ENCODE data around the gene FBXO3.

The FBXO3 gene

DNA sequence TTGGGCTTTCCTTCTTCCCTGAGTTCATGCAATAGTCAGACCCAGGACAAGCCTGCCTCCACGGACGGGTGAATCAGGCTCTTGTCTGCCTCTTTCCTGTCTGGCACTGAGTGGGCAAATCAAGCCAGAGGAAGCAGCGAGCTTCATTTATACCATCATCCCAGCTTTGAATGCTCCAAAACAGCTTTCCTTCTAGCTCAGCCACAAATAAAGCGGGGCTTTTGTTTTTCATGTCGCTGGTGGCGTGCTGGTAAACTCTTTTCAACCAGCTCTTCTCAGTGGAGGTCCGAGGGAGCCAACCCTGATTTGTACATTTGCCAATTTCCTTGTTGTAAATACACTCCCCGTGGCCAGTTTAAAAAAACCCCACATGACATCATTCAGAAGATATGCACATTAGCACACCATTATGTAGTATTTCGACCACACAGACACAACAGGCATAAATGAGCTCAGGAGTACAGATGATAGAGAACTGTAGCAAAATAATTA, 82.3 kb downstream of the FBXO3 start:
- Histone ChIP-seq H3K4me3 (peak overlapping the region; percentile 34; the same call in 1 of the 2 replicates), H3K27ac (no peak overlapping the region), H3K9me3 (ENCODE audit: low read depth, low read length) (no peaks in the 10 kb centered on the region), H3K9ac (ENCODE audit: insufficient read length) (no peak overlapping the region), H3K36me3 (ENCODE audit: insufficient read depth, low read length) (no peaks in the 10 kb centered on the region)
- no peak for DNase-seq (ENCODE audit: low read depth, low spot score)
- TF ChIP-seq EZH2 (IDR thresholded peaks at IDR 0.05), result no peak
- TF ChIP-seq FOXP2 (optimal IDR thresholded peaks at IDR 0.05; ENCODE audit: control extremely low read depth, extremely low read length, insufficient read depth), result no peak
- TF ChIP-seq POLR2AphosphoS5 (IDR thresholded peaks at IDR 0.05; ENCODE audit: borderline replicate concordance, low read depth, low read length), result no peak

DNA sequence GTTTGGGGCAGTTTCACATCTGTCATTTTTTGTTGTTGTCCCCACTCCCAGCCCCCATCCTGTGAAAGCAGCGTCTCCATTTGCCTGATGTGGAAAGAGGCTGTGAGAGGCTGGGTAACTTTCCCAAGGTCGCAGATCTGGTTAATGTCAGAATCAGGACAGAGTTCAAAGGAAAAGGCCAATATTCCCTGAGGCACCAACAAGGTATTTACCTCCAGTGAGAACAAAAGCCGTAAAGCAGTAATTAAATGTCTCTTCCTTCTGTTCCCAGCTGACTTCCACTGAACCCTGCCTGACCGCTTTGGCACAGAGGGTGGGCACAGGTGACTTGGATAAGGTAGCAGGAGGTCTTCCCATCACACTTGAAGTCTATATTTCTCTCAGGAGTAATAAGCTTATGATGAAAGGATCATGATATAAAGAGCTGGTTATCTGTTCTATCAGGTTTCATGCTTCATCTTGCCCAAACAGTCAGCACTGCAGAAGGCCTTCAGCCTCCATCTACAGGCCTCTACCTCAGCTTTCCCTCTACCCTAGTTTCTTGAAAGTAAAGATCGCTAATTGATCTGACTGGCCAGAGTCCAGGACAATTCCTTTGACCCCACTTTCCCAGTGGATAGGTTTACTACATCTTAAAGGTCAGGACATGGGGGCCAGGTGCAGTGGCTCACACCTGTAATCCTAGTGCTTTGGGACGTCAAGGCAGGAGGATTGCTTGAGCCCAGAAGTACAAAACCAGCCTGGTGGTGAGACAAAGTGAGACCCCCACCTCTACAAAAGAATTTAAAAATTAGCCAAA, 83.1 kb downstream of the FBXO3 start:
- Histone ChIP-seq H3K4me3 (no peak overlapping the region), H3K27ac (no peak overlapping the region)
- DNase-seq (ENCODE audit: low read depth, low spot score), result no peak

More for the DNA sequence above, 83.1 kb downstream of the FBXO3 start:
- Histone ChIP-seq H3K9me3 (ENCODE audit: low read depth, low read length) (no peaks in the 10 kb centered on the region), H3K36me3 (ENCODE audit: insufficient read depth, low read length) (no peaks in the 10 kb centered on the region), H3K9ac (ENCODE audit: insufficient read length) (no peak overlapping the region)
- TF ChIP-seq EZH2 (IDR thresholded peaks at IDR 0.05) (no peak), FOXP2 (optimal IDR thresholded peaks at IDR 0.05; ENCODE audit: control extremely low read depth, extremely low read length, insufficient read depth) (no peak), POLR2AphosphoS5 (IDR thresholded peaks at IDR 0.05; ENCODE audit: borderline replicate concordance, low read depth, low read length) (no peak)

Measured in SK-N-MC (cell line).